HFF-Myc (cell line): ENCODE results near the gene PRRC2A.

Experiments
- DNase-seq: peaks from one replicate; pipeline ENCODE4 v3.0.0-alpha.2; 2011; ENCODE audit warnings: low read depth; ENCODE audit errors: extremely low read depth
- H3K4me3 ChIP-seq: replicated peaks from 2 replicates; pipeline ENCODE4 v1.5.1; 2011; ENCODE audit warnings: low read depth, mild to moderate bottlenecking, control low read depth, low read length
- TF ChIP-seq, protein P1 (sequence below): IDR thresholded peaks from 2 replicates; pipeline ENCODE4 v1.5.1; 2012; ENCODE audit warnings: mild to moderate bottlenecking, low read depth, low read length, control low read depth; ENCODE audit errors: missing control alignments

PRRC2A gene

DNA sequence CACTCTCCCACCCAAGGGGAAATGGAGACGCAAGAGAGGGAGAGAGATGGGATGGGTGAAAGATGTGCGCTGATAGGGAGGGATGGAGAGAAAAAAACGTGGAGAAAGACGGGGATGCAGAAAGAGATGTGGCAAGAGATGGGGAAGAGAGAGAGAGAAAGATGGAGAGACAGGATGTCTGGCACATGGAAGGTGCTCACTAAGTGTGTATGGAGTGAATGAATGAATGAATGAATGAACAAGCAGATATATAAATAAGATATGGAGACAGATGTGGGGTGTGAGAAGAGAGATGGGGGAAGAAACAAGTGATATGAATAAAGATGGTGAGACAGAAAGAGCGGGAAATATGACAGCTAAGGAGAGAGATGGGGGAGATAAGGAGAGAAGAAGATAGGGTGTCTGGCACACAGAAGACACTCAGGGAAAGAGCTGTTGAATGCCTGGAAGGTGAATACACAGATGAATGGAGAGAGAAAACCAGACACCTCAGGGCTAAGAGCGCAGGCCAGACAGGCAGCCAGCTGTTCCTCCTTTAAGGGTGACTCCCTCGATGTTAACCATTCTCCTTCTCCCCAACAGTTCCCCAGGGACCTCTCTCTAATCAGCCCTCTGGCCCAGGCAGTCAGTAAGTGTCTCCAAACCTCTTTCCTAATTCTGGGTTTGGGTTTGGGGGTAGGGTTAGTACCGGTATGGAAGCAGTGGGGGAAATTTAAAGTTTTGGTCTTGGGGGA, 44.4 kb upstream of the PRRC2A start:
- H3K4me3 ChIP-seq, result no peak overlapping the region
- TF ChIP-seq, protein P1, sequence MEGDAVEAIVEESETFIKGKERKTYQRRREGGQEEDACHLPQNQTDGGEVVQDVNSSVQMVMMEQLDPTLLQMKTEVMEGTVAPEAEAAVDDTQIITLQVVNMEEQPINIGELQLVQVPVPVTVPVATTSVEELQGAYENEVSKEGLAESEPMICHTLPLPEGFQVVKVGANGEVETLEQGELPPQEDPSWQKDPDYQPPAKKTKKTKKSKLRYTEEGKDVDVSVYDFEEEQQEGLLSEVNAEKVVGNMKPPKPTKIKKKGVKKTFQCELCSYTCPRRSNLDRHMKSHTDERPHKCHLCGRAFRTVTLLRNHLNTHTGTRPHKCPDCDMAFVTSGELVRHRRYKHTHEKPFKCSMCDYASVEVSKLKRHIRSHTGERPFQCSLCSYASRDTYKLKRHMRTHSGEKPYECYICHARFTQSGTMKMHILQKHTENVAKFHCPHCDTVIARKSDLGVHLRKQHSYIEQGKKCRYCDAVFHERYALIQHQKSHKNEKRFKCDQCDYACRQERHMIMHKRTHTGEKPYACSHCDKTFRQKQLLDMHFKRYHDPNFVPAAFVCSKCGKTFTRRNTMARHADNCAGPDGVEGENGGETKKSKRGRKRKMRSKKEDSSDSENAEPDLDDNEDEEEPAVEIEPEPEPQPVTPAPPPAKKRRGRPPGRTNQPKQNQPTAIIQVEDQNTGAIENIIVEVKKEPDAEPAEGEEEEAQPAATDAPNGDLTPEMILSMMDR, result no peak

DNA sequence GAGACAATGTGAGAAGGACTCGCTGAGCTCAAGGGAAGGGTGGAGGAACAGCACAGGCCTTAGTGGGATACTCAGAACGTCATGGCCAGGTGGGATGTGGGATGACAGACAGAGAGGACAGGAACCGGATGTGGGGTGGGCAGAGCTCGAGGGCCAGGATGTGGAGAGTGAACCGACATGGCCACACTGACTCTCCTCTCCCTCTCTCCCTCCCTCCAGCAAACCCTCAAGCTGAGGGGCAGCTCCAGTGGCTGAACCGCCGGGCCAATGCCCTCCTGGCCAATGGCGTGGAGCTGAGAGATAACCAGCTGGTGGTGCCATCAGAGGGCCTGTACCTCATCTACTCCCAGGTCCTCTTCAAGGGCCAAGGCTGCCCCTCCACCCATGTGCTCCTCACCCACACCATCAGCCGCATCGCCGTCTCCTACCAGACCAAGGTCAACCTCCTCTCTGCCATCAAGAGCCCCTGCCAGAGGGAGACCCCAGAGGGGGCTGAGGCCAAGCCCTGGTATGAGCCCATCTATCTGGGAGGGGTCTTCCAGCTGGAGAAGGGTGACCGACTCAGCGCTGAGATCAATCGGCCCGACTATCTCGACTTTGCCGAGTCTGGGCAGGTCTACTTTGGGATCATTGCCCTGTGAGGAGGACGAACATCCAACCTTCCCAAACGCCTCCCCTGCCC, 43.5 kb upstream of the PRRC2A start:
- DNase-seq, result no peak
- TF ChIP-seq, protein P1, result no peak
- H3K4me3 ChIP-seq, result no peak overlapping the region

More for the DNA sequence above, 44.4 kb upstream of the PRRC2A start:
- no peak for DNase-seq

DNA sequence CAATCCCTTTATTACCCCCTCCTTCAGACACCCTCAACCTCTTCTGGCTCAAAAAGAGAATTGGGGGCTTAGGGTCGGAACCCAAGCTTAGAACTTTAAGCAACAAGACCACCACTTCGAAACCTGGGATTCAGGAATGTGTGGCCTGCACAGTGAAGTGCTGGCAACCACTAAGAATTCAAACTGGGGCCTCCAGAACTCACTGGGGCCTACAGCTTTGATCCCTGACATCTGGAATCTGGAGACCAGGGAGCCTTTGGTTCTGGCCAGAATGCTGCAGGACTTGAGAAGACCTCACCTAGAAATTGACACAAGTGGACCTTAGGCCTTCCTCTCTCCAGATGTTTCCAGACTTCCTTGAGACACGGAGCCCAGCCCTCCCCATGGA, 42.9 kb upstream of the PRRC2A start:
- TF ChIP-seq, protein P1, result no peak
- DNase-seq, result no peak
- H3K4me3 ChIP-seq, result no peak overlapping the region

GRCh38 chr6:31578184-31579118, 42.1 kb upstream of the PRRC2A start:
- no peak for DNase-seq
- no peak overlapping the region for H3K4me3 ChIP-seq
- TF ChIP-seq, protein P1, result no peak

- no peak for DNase-seq
- H3K4me3 ChIP-seq, result no peak overlapping the region
- TF ChIP-seq, protein P1, result no peak
These were observed 41.4 kb upstream of the PRRC2A start for GRCh38 chr6:31579119-31579505.

DNA sequence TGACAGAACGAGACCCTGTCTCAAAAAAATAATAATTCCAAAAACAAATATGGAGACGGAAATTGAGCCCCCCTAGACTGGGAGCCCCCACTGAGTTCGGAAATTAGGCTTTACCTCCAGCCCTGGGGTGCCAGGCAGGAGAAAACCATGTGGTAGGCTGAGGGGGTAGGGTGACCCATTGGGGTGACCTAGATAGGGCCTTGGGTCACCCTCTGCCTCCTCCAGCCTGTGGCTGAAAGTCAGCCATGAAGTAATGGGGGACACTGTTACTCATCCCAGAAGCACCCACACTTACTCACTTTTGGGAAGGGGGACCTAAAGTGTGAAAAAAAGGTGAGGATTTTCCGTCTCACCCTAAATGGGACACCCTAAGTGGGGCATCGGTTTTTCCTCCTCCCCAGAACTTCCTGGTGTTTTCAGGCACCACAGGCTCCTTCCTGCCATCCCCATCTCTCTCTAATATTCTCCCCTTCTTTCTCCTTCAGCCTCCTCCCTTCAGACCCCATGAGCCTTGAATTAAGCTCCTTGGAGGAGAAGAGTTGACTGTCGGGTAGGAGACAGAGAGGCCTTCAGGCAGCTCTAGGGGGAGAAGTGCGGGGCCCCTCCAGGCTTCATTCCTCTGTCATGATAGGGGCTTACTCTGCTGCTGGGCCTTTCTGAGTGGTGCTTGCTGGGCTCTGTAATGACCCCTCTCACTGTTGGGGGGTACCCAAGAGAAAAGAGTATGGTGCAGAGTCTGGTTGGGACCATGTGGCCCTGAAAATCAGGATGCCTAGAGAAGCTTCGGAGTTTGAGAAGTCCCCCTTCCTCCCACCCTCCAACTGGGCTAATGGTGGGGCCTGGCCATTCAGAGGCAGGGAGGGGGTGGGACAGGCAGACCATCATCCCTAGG, 40.7 kb upstream of the PRRC2A start:
- TF ChIP-seq, protein P1, result no peak
- no peak overlapping the region for H3K4me3 ChIP-seq
- no peak for DNase-seq
